Activated CD8-positive, alpha-beta memory T cell treated with anti-CD3 and anti-CD28 coated beads, Interleukin-2, amount 50 U/mL, for 1 hour (primary cell): ENCODE data around the gene ELP1.

Source experiments
- DNase-seq: peaks from one replicate; pipeline ENCODE4 v3.0.0-alpha.2; 2020; ENCODE audit errors: extremely low read depth

Gene ELP1

DNA sequence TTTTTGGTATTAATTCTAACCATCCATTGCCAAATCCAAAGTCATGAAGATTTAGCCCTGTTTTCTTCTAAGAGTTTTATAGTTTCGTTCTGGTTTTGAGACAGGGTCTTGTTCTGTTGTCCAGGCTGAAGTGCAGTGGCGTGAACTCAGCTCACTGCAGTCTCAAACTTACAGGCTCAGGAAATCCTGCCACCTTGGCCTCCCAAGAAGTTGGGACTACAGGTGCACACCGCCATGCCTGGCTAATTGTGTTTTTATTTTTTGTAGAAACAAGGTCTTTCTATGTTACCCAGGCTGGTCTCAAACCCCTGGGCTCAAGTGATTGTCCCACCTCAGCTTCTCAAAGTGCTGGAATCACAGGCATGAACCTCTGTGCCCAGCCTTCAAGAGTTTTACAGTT, 50.8 kb downstream of the ELP1 start:
- no peak for DNase-seq

DNA sequence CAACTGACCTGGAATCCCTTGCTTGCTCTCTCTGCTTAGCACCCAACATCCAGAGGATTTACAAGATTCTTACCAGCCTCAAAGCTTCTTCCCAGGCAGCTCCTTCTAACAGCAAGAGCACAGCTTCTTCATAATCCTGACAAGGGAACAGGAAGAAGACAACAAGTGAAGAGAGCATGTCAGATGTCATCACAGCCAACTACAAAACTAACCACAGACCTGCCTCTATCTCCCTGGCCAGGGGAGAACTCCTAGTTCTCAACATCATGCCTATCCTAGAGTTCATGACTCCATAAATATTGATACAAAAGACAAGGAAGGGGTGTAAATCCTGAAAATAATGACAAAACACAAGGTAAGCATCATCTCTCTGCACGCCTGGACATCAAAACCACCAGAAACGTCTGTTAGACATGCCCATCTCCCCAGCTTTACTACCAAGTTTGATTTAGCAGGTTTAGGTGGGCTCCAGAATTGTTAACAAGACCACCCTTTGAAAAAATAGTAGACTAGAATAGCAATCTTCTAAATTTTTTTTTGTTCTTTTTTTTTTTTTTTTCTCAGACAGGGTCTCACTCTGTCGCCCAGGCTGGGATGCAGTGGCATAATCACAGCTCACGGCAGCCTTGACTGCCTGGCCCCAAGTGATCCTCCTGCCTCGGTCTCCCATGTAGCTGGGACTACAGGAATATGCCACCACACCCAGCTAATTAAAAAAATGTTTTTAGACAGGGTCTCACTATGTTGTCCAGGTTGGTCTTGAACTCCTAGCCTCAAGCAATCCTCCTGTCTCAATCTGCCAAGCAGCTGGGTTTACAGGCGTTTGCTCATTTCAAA, 51.7 kb downstream of the ELP1 start:
- DNase-seq = no peak

- DNase-seq = no peak
Measured at GRCh38 chr9:108880738-108881316, 53.1 kb downstream of the ELP1 start.

DNA sequence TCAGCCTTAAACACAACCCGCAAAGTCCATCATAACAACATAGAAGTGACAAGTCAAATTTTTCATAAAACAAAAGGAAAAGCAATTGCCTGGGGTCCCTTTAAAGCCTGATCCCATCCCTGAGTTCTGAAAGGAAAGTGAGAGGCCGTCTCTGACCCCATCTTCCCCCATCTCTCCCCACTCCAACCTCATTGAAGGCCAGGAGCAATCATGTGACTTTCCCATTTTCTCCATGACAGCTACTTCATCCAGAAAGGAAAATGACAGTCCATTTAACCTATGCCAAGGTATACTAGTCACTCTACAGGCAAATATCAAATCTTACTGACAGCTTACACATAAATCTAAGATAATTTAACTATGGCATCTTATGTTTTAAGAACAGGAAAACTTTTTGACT, 56.4 kb downstream of the ELP1 start:
- DNase-seq = no peak

DNA sequence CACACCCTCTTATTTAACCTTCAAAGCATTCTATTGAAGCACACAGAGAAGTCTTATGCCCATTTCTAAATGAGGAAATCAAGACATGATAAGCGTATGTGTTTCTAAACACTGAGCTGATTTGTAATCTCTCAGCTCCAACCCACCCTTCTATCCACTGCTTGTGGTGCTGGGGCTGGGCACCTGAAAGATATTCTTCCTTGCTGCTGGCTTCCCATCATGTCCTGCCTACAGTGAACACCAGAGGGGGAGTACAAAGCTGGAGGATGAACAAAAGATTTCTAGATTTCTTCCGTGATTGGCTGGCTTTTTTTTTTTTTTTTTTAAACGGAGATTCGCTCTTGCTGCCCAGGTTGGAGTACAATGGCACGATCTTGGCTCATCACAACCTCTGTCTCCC, 57.5 kb downstream of the ELP1 start:
- DNase-seq = no peak

GRCh38 chr9:108874058-108874788, 59.7 kb downstream of the ELP1 start:
- no peak for DNase-seq

GRCh38 chr9:108869092-108869725, 64.7 kb downstream of the ELP1 start:
- no peak for DNase-seq

- no peak for DNase-seq
Measured at GRCh38 chr9:108867829-108868228, 66.1 kb downstream of the ELP1 start.

- no peak for DNase-seq
Measured at GRCh38 chr9:108867116-108867515, 66.8 kb downstream of the ELP1 start.

- no peak for DNase-seq
Measured at GRCh38 chr9:108866001-108866420, 67.9 kb downstream of the ELP1 start.

- no peak for DNase-seq
Measured at GRCh38 chr9:108865037-108865436, 68.9 kb downstream of the ELP1 start.

DNA sequence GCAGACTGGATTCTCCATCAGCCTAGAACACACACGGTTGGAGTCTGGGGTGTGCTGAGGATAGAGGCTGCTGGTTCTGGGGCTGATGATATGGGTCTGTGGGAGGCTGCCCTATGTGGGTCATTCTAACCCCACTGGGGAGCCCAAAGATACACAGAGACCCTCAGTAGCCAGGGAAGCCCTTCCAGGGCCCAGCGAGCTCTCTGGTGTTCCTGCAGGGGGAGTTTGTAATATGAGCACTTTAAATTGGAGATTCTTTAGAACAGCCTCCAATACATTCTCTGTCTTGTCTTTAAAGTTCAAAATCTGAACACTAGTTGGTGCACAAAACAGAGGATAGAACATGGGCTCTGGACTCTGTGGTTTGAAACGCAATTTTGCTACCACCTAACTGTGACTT, 69.5 kb downstream of the ELP1 start:
- DNase-seq = no peak

- no peak for DNase-seq
Measured at GRCh38 chr9:108863891-108864290, 70.0 kb downstream of the ELP1 start.

DNA sequence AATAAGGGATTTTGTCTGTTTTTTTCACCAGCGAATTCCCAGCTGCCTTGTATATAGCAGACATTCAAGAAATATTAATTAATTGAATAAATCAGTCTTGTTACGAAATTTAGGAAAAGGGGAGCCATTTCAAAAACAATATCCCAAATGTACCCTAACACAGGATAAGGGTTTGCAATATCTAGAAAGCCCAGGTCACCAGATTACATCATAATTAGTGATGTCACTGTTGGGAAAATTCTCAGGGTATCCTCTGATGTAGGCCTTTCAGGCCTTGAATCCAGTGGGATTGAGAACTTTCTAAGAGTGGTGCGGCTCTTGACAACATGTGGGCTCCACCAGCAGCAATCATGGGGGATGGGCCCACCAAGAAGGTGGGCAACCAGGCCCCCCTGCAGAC, 71.9 kb downstream of the ELP1 start, which contains the start of gene ACTL7A:
ACTL7A (plus strand) TSS at position 270 of the 400 bp plus-strand sequence; CDS start at position 327, 57 bp downstream.
- DNase-seq = no peak

GRCh38 chr9:108861464-108861863, 72.5 kb downstream of the ELP1 start:
- DNase-seq = no peak

- DNase-seq = no peak
Measured at GRCh38 chr9:108860764-108861163, 73.2 kb downstream of the ELP1 start.

- DNase-seq = no peak
Measured at GRCh38 chr9:108860354-108860753, 73.6 kb downstream of the ELP1 start.

DNA sequence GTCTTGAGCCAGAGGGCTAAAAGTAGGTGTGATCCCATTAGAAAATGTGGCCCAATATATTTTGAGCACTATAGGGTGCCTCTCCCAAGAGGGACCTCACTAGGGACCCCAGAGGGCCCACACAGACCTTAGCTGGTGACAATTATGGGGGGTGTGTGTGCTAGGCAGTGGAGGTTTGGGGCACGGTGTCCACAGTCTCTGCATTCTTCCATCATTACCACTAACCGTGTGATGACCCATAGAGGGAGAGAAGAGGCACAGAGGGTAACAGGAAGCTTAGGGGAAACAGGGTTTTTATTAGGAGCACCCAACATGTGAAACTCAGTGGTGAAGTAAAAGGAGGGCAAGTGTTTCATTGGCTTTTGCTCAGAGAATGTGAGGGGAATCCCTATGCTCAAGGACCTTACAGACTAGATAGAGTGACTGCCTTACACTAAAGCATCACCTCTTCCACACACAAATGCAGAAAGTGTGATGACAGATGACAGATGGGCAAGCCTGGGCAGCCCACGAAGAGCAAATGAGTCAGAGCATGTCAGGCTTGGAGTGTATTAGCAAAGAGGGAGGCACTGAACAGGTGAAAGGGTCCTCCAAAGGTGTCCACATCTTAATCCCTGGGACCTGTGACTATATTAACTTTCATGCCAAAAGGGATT, 74.3 kb downstream of the ELP1 start:
- DNase-seq = no peak

DNA sequence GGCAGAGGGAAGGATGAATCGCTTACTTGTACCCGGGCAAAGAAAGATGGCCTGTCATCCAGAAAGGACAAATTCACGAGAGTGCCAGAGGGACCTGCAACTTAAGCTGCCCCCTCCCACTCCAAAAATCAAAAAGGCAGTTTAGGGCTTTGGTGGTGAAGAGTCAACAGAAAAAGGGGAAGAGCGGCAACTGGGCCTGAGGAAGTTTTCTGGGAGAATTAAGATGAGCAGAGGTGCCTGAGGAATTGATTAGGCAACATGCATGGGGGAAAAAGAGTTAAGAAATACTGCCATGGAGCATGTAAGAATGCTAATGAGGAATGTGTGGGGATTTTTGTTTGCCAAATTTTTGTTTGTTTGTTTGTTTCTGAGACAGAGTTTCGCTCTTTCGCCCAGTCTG, 76.4 kb downstream of the ELP1 start:
- no peak for DNase-seq

DNA sequence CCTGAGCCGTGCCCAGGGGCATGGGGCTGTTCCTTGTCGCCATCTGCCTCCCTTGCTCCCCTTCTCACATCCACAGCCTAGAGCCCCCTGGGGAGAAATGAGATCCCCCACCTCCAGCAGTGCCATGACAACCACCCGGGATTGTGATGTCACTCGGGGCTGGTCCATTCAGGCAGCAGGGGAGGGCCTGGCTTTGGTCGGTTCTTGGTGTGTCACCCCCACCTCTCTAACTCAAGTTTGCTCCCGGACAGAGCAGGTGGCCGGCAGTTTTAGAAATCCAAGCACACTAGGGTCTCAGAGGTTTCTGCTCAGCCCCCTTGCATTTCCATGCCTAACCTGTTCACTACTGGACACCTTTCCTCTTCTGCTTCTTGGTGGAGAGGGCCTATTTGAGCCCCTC, 78.0 kb downstream of the ELP1 start, which contains the start of gene ACTL7B:
ACTL7B (minus strand) TSS at position 99 of the 400 bp plus-strand sequence; CDS start at position 43, 56 bp downstream.
- no peak for DNase-seq

- no peak for DNase-seq
Measured at GRCh38 chr9:108855529-108855886, 78.4 kb downstream of the ELP1 start.
